ENCODE results near the gene DPYD. TPM values are rescaled to one million over a fixed set of nuclear protein-coding genes. Genes with fewer than 3 reads are reported as not detected.

Gene DPYD
- total RNA-seq, 4 donors from 2014 or later: 30.6 to 58.4 (median 35.4) TPM

GRCh38 chr1:97647776-97648175 is 273.1 kb downstream of the DPYD start:
- TF ChIP-seq, protein P1, sequence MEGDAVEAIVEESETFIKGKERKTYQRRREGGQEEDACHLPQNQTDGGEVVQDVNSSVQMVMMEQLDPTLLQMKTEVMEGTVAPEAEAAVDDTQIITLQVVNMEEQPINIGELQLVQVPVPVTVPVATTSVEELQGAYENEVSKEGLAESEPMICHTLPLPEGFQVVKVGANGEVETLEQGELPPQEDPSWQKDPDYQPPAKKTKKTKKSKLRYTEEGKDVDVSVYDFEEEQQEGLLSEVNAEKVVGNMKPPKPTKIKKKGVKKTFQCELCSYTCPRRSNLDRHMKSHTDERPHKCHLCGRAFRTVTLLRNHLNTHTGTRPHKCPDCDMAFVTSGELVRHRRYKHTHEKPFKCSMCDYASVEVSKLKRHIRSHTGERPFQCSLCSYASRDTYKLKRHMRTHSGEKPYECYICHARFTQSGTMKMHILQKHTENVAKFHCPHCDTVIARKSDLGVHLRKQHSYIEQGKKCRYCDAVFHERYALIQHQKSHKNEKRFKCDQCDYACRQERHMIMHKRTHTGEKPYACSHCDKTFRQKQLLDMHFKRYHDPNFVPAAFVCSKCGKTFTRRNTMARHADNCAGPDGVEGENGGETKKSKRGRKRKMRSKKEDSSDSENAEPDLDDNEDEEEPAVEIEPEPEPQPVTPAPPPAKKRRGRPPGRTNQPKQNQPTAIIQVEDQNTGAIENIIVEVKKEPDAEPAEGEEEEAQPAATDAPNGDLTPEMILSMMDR (IDR thresholded peaks at IDR 0.05): no peak
- TF ChIP-seq POLR2A (IDR thresholded peaks at IDR 0.05): no peak
- H3K27me3 ChIP-seq: no peaks in the 10 kb centered on the region
- no peaks in the 10 kb centered on the region for H3K36me3 ChIP-seq
- intact Hi-C loops (cut with DNase I): no loop called here
- H3K4me1 ChIP-seq: no peaks in the 10 kb centered on the region
- H3K9me3 ChIP-seq: peaks cover 0 to 11% (median 0%) of the 10 kb centered on the region in 3 donors
- DNase-seq: no peak
- no peak overlapping the region for H3K4me3 ChIP-seq
- no peak overlapping the region for H3K27ac ChIP-seq

DNA sequence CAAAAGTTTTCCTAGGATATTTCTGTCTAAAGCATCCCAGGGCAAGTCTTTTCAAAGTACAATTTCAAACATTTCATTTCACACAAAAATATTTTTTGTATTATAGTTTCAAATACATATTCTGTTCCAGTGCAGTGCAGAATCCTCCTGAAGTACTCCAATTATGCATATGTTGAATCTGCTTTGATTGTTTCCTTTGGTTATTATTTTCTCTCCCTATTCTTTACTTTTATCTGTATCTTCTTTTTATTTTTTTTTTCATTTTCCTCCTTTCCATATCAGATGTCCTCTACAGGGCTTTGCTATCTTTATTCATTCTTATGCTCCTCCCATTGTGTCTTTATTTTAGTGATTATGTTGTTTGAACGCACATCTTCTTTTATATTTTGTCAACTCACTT is 274.8 kb downstream of the DPYD start:
- Histone ChIP-seq H3K9me3 (peaks cover 0 to 11% (median 0%) of the 10 kb centered on the region in 3 donors), H3K4me1 (no peaks in the 10 kb centered on the region), H3K27ac (no peak overlapping the region), H3K4me3 (no peak overlapping the region), H3K36me3 (no peaks in the 10 kb centered on the region), H3K27me3 (no peaks in the 10 kb centered on the region)
- no peak for DNase-seq
- WGBS, 2 donors: 91 to 95% methylated on average over 1 of the region's 1 CpG
- no peak for TF ChIP-seq POLR2A (IDR thresholded peaks at IDR 0.05)
- TF ChIP-seq, protein P1 (IDR thresholded peaks at IDR 0.05): no peak
- intact Hi-C loops (cut with DNase I): no loop called here

GRCh38 chr1:97640677-97641076 is 280.2 kb downstream of the DPYD start:
- H3K36me3 ChIP-seq: no peaks in the 10 kb centered on the region
- DNase-seq: no peak
- intact Hi-C loops (cut with DNase I): no loop called here
- no peak for TF ChIP-seq POLR2A (IDR thresholded peaks at IDR 0.05)
- TF ChIP-seq, protein P1 (IDR thresholded peaks at IDR 0.05): no peak
- H3K4me3 ChIP-seq: no peak overlapping the region
- no peaks in the 10 kb centered on the region for H3K4me1 ChIP-seq
- no peak overlapping the region for H3K27ac ChIP-seq
- no peaks in the 10 kb centered on the region for H3K27me3 ChIP-seq
- H3K9me3 ChIP-seq: peaks cover 0 to 2% (median 0%) of the 10 kb centered on the region in 3 donors

DNA sequence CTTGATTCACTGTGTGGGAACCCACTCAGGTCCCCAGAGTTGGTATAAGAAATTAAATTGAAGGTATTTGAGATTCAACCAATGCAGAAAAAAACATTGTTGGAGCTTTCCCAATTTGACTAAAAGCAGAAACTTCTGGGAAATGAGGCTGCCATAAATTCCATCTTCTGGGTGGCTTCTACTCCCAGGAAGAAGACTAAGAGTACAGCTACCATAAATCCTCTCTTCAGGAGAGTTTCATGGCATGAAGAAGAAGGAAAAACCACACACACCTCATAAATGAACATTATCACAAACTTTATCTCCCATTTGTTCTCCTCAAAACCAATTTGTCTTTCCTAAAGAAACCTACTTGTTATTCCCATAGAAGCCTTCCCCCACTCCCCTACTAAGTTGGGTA is 283.9 kb downstream of the DPYD start:
- H3K27ac ChIP-seq: no peak overlapping the region
- TF ChIP-seq, protein P1 (IDR thresholded peaks at IDR 0.05): no peak
- TF ChIP-seq POLR2A (IDR thresholded peaks at IDR 0.05): no peak
- no peaks in the 10 kb centered on the region for H3K9me3 ChIP-seq
- intact Hi-C loops (cut with DNase I): no loop called here
- no peak overlapping the region for H3K4me3 ChIP-seq
- DNase-seq: no peak
- H3K4me1 ChIP-seq: peaks cover 0 to 11% (median 0%) of the 10 kb centered on the region in 3 donors
- H3K36me3 ChIP-seq: no peaks in the 10 kb centered on the region
- H3K27me3 ChIP-seq: no peaks in the 10 kb centered on the region

GRCh38 chr1:97634758-97635157 is 286.1 kb downstream of the DPYD start:
- Histone ChIP-seq H3K27me3 (no peaks in the 10 kb centered on the region), H3K9me3 (no peaks in the 10 kb centered on the region), H3K4me1 (peaks cover 0 to 25% (median 9%) of the 10 kb centered on the region in 3 donors), H3K4me3 (no peak overlapping the region), H3K36me3 (no peaks in the 10 kb centered on the region), H3K27ac (no peak overlapping the region)
- no peak for TF ChIP-seq POLR2A (IDR thresholded peaks at IDR 0.05)
- TF ChIP-seq, protein P1 (IDR thresholded peaks at IDR 0.05): no peak
- DNase-seq: no peak
- intact Hi-C loops (cut with DNase I): no loop called here
- 87 to 89% methylated on average over 2 of the region's 2 CpGs for WGBS, 2 donors
